NOMO-1 treated with dmso at 0.1 percent for 144 hours (cell line): ENCODE results near the gene ACTA1.
"Not testable (repeated sequence)": the region's sequence is repeated elsewhere in the genome, so short reads cannot be mapped to it uniquely, and the experiment has no call there.

Source experiments
- DNase-seq: peaks from one replicate; lab custom pipeline; 2025; ENCODE audit not compliant: unreplicated experiment; lab: John Stamatoyannopoulos, UW

Gene ACTA1

DNA sequence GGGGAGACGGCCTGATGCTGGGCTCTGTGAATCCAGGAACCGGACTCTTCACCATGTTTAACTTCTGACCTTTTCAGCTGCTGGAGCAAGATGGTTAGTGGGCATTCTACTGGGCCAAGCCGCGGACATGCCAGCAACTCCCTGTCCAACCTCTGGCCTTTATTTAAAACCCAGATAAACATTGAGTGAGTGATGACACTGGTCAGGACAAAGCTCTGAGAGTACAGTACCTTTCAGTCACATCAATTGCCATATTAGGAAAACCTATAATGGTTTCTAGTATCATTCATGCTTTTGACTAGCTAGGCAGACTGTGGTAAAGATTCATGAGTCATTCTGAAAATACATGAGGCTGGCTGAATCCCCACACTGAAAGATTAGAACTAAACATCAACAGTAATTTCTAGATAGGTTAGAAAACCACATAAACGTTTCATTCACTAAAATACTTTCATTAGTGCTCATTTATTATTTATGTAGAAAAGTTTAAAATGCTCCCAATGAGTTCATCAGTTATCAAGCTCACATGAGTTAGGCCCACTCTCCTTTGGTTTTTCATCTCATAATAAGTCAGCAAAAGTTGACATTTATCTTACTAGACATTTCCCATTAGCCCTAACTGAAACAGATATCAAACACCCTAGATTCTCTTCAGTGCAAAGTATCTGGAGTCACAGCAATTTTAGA is 7.1 kb upstream of the ACTA1 start:
- DNase-seq = no peak

DNA sequence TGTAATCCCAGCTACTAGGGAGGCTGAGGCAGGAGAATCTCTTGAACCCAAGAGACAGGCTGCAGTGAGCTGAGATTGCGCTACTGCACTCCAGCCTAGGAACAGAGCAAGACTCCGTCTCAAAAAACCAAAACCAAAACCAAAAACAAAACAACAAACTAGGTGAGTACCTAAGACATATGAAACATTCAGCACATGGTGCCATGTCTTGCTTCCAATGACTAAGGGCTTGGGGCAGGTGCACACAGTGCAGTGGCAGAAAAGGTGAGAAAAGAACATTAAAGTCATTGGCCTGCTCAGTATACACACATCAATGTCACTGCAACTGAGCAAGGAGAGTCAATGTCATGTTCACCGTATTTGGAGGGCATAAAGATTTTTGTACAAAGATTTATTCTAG is 4.1 kb upstream of the ACTA1 start:
- DNase-seq = no peak

DNA sequence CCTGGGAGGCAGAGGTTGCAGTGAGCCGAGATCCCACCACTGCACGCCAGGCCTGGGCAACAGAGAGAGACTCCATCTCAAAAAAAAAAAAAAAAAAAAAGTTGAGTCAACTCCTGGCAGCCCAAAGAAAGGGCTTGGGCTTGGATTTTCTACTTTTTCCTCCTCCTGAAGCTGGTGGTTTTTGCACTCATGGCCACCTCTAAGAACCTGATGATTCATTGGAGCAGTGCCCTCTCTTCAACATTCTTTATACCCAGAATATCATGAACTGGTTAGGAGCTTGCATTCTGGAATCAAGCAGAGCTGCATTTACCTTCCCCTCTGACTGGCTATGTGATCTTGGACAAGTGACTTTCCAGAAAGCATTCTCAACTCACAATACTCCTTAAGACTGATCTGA is 3.5 kb upstream of the ACTA1 start:
- DNase-seq = no peak

DNA sequence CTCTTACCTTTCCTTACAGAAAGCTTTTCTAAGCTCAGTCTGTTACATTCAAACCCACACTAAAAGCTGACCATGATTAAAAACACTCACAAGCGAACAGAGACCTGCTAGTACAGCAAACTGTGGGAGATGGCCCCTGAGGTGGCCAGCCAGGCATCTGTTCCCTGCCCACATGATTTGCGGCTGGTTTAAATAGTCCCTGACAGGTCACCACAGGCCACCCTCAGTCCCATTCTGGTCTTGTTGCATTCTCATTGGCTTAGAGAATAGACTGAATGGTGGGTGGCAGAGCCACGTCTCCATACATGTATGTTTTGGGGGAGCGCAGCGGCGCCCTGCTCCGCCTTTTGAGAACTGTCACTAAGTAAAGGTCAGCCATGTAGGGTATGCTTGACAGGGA is 2.3 kb upstream of the ACTA1 start:
- DNase-seq = no peak

DNA sequence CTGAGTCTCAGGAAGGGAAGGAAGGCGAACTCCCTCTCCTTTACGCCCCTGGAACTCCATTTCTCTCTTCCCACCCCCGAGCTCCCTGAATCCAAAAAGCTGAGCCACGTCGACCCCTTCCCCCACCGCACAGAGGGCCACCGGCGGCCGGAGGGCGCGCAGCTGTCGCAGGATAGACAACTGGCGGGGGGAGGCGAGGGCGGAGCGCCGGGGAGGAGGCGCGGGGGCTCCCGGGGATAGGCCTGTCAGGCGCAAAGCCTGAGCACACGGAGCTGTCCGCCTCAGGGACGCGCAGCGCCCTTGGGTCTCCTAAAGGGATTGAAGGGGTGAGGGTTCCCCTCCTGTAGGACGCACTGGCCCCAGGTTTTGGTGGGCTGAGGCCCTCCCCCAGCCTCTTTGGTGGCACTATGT is 752 bp upstream of the ACTA1 start:
- no peak for DNase-seq

DNA sequence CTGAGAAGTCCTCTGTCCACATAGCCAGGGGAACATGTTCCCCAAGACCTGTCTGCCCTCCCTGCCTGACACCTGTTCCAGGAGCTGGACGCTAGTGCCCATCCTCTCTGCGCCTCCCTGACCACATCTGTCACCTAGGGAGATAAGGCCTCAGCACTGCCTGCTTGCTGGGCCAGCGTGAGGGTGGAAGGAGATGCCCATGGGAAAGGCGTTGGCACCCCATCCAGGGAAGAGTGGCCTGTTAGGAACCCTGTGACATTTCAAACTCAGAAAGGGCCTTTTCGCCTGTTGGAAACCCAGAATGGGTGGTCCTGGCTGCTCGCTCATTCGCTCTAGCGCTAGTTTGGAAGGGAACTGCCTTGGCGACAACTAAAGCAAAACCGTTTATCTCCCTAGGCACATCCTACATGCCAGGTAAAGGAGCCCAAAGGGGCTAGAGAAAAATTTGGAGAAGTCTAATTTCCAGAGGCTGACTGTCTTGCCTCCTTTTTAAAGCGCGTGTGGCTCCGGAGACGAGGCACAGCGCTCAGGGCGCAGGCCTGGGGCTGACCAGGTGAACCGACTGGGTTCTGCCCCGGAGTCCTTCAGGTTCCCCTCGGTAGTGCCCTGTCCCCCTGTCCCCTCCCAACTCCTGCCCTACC is 410 bp downstream of the ACTA1 start:
- DNase-seq = no peak

DNA sequence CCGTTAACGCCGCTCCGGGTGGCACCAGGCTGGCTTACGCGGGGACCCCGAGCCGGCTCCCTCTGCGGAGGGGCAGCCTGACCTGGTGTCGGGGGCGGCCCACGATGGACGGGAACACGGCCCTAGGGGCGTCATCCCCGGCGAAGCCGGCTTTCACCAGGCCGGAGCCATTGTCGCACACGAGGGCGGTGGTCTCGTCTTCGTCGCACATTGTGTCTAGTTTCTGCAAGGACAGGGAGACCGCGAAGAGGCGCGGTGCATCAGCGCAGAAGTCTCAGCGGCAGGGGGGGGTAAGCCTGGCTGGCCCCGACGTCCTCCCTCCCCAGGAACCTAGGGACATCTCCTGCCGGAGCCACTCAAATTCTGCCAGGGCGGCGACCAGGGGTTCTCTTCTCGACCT is 989 bp downstream of the ACTA1 start:
- DNase-seq = no peak

DNA sequence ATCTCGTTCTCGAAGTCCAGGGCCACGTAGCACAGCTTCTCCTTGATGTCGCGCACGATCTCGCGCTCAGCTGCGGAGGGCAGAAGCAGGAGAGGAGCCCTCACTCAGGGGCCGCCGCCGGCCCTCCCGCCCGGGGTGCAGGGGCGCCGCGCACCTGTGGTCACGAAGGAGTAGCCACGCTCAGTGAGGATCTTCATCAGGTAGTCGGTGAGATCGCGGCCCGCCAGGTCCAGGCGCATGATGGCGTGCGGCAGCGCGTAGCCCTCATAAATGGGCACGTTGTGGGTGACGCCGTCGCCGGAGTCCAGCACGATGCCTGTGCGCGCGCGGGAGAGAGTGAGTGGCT is 1.8 kb downstream of the ACTA1 start:
- no peak for DNase-seq

DNA sequence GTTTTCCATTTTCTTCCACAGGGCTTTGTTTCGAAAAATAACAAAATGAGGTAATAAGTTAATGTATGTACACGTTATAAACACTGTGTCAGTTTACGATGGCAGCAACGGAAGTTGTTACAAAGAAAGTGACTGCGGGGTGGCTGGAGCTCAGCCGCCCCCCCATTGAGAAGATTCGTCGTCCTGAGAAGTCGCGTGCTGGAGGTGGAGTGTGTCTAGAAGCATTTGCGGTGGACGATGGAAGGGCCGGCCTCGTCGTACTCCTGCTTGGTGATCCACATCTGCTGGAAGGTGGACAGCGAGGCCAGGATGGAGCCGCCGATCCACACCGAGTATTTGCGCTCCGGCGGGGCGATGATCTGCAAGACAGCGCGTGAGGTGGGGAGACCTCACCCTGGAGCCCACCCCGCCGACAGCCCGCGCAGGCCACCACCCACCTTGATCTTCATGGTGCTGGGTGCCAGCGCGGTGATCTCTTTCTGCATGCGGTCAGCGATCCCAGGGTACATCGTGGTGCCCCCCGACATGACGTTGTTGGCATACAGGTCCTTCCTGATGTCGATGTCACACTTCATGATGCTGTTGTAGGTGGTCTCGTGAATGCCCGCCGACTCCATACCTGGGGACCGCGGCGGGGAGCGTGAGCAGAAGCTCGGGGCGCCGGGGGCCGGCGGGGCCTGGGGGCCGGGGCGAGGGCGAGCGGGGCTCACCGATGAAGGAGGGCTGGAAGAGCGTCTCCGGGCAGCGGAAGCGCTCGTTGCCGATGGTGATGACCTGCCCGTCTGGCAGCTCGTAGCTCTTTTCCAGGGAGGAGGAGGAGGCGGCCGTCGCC is 2.4 kb downstream of the ACTA1 start:
- no peak for DNase-seq

DNA sequence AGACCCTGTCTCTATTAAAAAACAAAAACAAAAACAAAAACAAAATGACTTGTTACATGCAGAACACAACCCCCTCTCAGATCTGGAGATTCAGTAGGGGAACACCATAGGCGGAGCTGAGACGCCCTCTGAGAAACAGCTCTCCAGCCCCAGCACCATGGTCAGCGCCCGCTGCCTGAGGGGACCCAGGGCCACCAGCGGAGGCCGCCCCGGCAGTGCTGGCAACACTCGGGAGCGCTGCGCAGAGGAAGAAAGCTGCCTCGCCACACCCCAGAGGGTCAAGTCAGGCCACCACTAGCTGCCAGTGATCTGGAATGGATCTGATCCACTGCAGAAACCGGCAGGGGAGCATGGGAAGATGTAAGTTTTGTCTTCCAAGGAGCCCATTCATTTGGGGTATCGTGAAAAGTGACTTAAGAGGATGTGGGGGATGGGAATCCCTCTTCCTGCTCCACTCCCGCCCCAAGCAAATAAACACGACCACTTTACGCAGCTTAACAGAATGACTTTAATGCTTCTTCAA is 3.1 kb downstream of the ACTA1 start:
- no peak for DNase-seq

DNA sequence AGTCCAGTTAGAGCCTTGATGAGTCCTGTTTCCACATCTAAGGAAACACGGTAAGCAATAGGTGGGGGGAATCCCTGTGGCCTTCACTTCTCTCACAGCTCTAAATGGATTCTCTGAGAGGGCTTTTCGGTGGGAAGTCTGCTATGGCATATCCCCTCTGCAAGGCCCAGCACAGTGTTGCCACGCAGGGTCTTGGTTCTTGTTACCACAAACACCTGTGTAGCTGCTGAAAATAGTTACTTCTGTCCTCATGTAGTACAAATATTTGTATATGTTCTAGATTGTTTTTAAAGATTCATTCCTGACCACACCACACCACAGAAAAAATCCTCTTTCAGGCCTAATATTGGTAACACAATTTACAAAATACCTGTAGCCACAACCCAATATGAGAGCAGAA is 5.6 kb downstream of the ACTA1 start:
- no peak for DNase-seq

DNA sequence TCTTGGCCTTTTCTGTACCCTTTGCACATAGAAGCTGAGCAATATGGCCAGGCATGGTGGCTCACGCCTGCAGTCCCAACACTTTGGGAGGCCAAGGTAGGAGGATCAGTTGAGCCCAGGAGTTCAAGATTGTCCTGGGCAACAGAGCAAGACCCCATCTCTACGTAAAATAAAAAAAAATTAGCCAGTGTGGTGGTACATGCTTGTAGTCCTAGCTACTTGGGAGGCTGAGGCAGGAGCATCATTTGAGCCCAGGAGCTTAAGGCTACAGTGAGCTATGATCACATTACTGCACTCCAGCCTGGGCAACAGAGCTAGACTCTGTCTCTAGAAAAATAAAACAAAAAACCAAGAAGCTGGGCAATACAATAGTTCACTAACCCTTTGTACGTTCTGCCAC is 6.3 kb downstream of the ACTA1 start:
- no peak for DNase-seq

DNA sequence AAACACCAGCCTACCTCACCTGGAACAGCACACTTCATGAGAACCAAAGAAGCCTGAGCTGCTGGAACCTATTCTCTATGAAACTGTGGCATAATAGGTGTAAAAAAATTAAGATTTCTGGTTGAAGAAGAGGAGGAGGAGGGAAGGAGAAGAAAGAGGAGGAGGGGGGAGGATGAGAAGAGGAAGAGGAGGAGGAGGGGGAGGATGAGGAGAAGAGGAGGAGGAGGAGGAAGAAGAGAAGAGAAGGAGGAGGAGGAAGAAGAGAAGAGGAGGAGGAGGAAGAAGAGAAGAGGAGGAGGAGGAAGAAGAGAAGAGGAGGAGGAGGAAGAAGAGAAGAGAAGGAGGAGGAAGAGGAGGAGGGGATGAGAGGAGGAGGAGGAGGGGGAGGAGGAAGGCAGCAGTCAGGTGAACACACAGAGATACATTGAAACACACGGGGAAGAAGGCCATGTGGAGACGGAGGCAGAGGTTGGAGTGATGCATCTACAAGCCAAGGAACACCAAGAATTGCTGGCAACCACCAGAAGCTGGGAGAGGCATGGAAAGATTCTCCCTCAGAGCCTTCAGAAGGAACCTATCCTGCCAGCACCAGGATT is 8.2 kb downstream of the ACTA1 start:
- DNase-seq = no peak

DNA sequence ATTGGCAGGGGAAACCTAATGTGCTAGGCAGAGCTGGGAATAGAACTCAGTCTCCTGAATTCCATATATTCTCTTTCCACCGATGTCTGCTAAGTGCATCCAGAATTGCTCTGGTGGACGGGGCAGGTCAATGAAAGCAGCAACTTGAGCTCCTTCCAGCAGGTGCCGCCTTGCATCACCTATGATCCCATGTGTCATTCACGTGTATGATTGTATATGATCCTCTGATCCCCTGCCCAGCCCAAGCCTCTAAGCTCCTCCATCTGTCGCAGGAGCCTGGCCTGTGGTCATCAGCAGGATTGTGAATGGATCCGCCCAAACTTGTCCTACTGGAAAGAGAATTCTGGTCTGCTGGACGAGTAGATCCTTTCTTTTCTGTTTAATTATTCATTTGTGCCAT is 13.1 kb downstream of the ACTA1 start:
- no peak for DNase-seq

DNA sequence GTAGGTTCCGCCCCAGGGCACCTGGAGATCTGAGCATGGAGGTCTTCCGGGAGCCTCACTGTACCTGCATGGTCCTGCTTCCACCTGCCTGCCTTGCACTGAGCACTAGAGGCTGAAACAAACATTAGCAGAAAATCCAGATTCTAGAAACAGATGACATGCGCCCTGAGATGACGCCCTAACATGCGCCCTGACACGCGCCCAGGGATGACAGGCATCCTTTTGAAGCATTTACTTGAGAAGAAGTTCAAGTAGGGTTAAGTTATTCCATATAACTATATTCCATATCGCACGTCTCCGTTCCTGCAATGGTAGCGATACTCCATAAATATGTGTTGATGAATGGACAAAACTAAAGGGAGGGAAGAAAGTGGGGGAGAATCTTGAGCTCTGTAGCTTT is 13.7 kb downstream of the ACTA1 start:
- no peak for DNase-seq

DNA sequence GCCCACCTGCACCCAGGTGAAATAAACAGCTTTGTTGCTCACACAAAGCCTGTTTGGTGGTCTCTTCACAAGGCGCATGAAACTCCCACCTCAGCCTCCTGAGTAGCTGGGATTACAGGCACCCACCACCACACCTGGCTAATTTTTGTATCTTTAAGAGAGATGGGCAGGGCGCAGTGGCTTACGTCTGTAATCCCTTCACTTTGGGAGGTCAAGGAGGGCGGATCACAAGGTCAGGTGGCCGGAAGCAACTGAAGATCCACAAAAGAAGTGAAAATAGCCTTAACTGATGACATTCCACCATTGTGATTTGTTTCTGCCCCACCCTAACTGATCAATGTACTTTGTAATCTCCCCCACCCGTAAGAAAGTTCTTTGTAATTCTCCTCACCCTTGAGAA is 15.3 kb downstream of the ACTA1 start:
- DNase-seq = not testable (repeated sequence)

DNA sequence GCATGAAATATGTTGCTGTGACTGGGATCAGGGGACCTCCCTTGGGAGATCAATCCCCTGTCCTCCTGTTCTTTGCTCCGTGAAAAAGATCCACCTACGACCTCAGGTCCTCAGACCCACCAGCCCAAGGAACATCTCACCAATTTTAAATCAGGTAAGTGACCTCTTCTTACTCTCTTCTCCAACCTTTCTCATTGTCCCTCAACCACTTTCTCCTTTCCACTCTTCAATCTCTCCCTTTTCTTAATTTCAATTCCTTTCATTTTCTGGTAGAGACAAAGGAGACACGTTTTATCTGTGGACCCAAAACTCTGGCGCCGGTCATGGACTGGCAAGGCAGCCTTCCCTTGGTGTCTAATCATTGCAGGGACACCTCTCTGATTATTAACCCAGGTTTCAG is 21.1 kb downstream of the ACTA1 start:
- not testable (repeated sequence) for DNase-seq

DNA sequence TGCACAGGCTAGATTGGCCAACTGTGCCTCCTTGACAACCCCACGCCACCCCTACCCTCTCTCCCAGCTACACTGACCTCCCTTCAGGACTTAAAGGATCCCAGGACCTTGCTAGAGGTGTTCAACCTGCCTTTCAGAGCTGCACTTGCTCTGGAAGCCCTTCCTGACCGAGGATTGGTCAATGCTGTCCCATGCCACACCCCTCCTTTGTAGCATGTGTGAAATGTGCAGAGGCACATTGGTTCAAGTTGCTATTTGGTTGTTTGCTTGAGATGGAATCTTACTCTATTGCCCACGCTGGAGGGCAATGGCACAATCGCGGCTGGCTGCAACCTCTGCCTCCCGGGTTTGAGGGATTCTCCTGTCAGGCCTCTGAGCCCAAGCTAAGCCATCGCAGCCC is 21.8 kb downstream of the ACTA1 start:
- DNase-seq = no peak

DNA sequence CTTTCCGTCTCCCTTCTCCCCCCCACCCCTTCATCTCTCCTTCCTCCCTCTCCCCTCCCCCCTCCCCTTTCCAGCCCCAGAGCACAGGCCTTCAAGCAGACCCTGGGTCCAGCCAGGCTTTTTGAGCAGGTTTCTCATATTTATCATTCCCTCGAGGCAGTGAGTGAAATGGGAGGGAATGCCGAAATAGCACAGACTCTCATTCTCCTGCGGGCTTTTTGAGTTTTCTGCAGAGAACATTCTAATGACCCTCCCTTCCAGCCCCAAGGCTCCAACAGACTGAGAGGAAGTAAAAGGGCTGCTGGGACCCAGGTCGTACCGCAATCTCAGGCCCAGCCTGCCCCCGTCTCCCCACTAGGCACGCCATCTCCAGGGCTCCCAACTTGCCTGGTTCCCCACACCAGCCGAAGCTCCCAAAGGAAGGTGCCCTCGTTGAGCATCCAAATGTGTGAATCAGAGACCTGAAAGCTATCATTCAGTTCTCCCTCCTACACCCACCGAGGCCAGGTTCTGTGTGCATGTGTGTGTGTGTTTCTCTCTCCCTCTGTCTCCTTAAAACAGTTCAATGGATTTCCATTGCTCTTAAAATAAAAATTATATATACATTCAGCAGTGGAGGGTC is 22.3 kb downstream of the ACTA1 start:
- no peak for DNase-seq

DNA sequence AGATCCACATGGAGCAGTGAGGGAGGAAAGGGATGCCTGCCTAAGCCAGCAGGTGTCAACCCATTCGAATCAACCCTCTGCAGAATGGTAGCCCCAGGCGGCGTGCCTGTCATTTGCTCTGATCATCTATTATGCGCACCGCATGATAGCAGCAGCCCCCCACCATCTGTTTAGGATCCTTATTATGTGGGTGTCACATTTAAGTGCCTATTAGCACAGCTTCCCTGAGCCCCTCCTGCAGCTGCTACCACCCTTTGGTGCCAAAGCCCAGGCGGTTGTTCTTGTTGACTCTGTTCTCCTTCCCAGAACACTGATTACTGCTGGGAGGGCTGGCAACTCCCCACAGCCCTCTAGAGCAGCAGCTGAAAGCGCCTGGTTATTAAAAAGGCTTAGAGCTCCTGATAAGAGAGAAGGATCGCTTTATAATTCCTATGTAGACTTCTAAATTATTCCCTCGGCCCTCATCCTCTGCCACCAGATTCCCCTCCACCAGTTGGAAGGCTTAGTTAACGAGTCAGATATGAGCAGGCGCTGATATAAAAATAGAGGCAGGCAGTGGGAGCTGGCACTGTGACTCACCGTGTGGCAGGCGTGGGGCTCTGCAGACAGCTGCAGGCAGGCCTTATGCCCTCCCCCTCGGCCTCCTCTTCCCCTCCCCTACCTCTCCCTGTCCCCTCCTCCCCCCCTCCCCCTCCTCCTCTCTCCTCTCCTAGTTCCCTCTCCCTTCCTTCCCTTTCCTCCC is 23.0 kb downstream of the ACTA1 start:
- peak; percentile 56 for DNase-seq

DNA sequence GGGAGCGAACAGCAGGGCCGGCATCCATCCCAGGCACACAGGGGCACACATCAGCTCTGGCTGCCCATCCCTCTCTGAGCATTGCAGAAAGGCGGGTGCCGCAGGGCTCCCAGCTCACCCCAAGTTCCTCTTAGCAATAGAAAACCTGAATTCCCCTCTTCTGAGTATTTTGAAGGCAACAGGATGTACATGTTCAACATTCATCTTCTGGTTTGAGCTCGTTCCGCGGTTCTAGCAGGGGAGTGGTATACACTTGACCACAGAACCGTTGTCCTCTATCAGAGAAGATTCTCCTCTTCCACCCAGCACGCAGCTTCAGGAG is 23.6 kb downstream of the ACTA1 start:
- DNase-seq = peak; percentile 7
